CMK (cell line): ENCODE measurements around the gene DLG2.

Experiments
- DNase-seq: peaks from one replicate; pipeline ENCODE4 v3.0.0-alpha.2; 2010; ENCODE audit warnings: low read depth

The DLG2 gene

GRCh38 chr11:83715927-83716535 lies 1911.1 kb downstream of the DLG2 start:
- no peak for DNase-seq

- no peak for DNase-seq
Observed at GRCh38 chr11:83713708-83714107, 1913.4 kb downstream of the DLG2 start.

- DNase-seq: no peak
Observed at GRCh38 chr11:83711106-83711527, 1916.0 kb downstream of the DLG2 start.

- no peak for DNase-seq
Observed at GRCh38 chr11:83709434-83709833, 1917.7 kb downstream of the DLG2 start.

- DNase-seq: no peak
Observed at GRCh38 chr11:83706566-83706965, 1920.6 kb downstream of the DLG2 start.

- no peak for DNase-seq
Observed at GRCh38 chr11:83702796-83703195, 1924.3 kb downstream of the DLG2 start.

GRCh38 chr11:83697518-83697917 lies 1929.6 kb downstream of the DLG2 start:
- no peak for DNase-seq

- DNase-seq: no peak
Observed at GRCh38 chr11:83695046-83695445, 1932.1 kb downstream of the DLG2 start.

- no peak for DNase-seq
Observed at GRCh38 chr11:83694191-83694910, 1932.8 kb downstream of the DLG2 start.

GRCh38 chr11:83693306-83693992 lies 1933.7 kb downstream of the DLG2 start:
- DNase-seq: no peak

- DNase-seq: no peak
Observed at GRCh38 chr11:83692675-83693074, 1934.5 kb downstream of the DLG2 start.

- DNase-seq: no peak
Observed at GRCh38 chr11:83691451-83691950, 1935.6 kb downstream of the DLG2 start.

- DNase-seq: no peak
Observed at GRCh38 chr11:83689144-83689780, 1937.9 kb downstream of the DLG2 start.

GRCh38 chr11:83687787-83688186 lies 1939.4 kb downstream of the DLG2 start:
- DNase-seq: no peak

GRCh38 chr11:83685730-83686129 lies 1941.4 kb downstream of the DLG2 start:
- DNase-seq: no peak

- no peak for DNase-seq
Observed at GRCh38 chr11:83684071-83684470, 1943.1 kb downstream of the DLG2 start.

- DNase-seq: no peak
Observed at GRCh38 chr11:83682611-83682973, 1944.6 kb downstream of the DLG2 start.

- no peak for DNase-seq
Observed at GRCh38 chr11:83681906-83682610, 1945.1 kb downstream of the DLG2 start.

GRCh38 chr11:83681031-83681781 lies 1945.9 kb downstream of the DLG2 start:
- DNase-seq: no peak

GRCh38 chr11:83680321-83680720 lies 1946.8 kb downstream of the DLG2 start:
- DNase-seq: no peak
